Prostate gland (tissue), 2 donors: ENCODE results near the gene NLRP10. TPM values are rescaled to one million over a fixed set of nuclear protein-coding genes. Genes with fewer than 3 reads are reported as not detected.

ENCODE experiments used
- DNase-seq: peaks from one replicate; pipeline ENCODE4 v3.0.0-alpha.2; 2019; ENCODE audit warnings: low spot score
- H3K27ac ChIP-seq, 2 donors: fragments of 200-600 bp; sonication (generic); 2 replicates each; pipeline ENCODE4 v1.5.1; 2017 to 2019
- H3K27me3 ChIP-seq: fragments of 200-600 bp; sonication (generic); replicated peaks from 2 replicates; pipeline ENCODE4 v1.5.1; 2019; ENCODE audit not compliant: insufficient read depth
- H3K36me3 ChIP-seq, 2 donors: fragments of 200-600 bp; sonication (generic); 1 replicate in 1 of 2; 2 replicates in 1 of 2; pipeline versions ENCODE4 v1.5.1 to v1.8.1; 2017 to 2019
- H3K4me1 ChIP-seq: fragments of 200-600 bp; sonication (generic); replicated peaks from 2 replicates; pipeline ENCODE4 v1.5.1; 2019
- H3K4me3 ChIP-seq, 2 donors: fragments of 200-600 bp; sonication (generic); 2 replicates each; pipeline ENCODE4 v1.5.1; 2017 to 2019
- H3K9me3 ChIP-seq: fragments of 200-600 bp; sonication (generic); 2 replicates; pipeline ENCODE4 v1.5.1; 2017
- POLR2A ChIP-seq: fragments of 450-650 bp; IDR thresholded peaks from one replicate; pipeline ENCODE4 v1.6.1; 2016; ENCODE audit warnings: antibody characterized with exemption, mild to moderate bottlenecking
- POLR2AphosphoS5 ChIP-seq: sonication (generic); formaldehyde crosslinking; IDR thresholded peaks from one replicate; pipeline ENCODE4 v1.6.1; 2017; ENCODE audit warnings: antibody characterized with exemption
- WGBS: methylation state at CpG from one replicate; pipeline ENCODE4 v1.1.5; 2018; 5-methylcytosine and 5-hydroxymethylcytosine counted together
- intact Hi-C: fragments of 100-400 bp; cut with DNase I; formaldehyde crosslinking; loops from one replicate; pipeline ENCODE4 v1.14.2; 2022
- total RNA-seq, 2 donors: library from RNA; depleted of rRNA; stranded (reverse); fragments of >200 nt; gene quantifications; one replicate each; pipeline ENCODE4 v1.1.0, GENCODE V29; 2016
- TF ChIP-seq, protein P1 (sequence below), 4 experiments: fragments of 200-600 bp in 2 of 4; fragments of 450-650 bp in 2 of 4; sonication (generic) in 2 of 4; IDR thresholded peaks; 1 replicate in 3 of 4; 2 replicates in 1 of 4; pipeline ENCODE4 v1.5.1; 2016 to 2019; ENCODE audit warnings: antibody characterized with exemption in 4 of 4, mild to moderate bottlenecking in 2 of 4, moderate library complexity in 2 of 4

Gene NLRP10
- total RNA-seq, 2 donors from 2014 or later, result not detected

- Histone ChIP-seq H3K36me3 (no peaks in the 10 kb centered on the region), H3K4me1 (no peaks in the 10 kb centered on the region), H3K9me3 (no peaks in the 10 kb centered on the region), H3K27ac (no peak overlapping the region), H3K27me3 (no peaks in the 10 kb centered on the region), H3K4me3 (no peak overlapping the region)
- DNase-seq, result no peak
- WGBS, result 88% methylated on average over 2 of the region's 2 CpGs
- intact Hi-C loops, result no loop called here
- no peak for TF ChIP-seq POLR2A
- no peak for TF ChIP-seq POLR2AphosphoS5
- TF ChIP-seq, protein P1, sequence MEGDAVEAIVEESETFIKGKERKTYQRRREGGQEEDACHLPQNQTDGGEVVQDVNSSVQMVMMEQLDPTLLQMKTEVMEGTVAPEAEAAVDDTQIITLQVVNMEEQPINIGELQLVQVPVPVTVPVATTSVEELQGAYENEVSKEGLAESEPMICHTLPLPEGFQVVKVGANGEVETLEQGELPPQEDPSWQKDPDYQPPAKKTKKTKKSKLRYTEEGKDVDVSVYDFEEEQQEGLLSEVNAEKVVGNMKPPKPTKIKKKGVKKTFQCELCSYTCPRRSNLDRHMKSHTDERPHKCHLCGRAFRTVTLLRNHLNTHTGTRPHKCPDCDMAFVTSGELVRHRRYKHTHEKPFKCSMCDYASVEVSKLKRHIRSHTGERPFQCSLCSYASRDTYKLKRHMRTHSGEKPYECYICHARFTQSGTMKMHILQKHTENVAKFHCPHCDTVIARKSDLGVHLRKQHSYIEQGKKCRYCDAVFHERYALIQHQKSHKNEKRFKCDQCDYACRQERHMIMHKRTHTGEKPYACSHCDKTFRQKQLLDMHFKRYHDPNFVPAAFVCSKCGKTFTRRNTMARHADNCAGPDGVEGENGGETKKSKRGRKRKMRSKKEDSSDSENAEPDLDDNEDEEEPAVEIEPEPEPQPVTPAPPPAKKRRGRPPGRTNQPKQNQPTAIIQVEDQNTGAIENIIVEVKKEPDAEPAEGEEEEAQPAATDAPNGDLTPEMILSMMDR (IDR thresholded peaks at IDR 0.05), result no peak
Measured at GRCh38 chr11:7974668-7975067, 9.4 kb upstream of the NLRP10 start.

GRCh38 chr11:7973011-7973410 is 7.8 kb upstream of the NLRP10 start:
- Histone ChIP-seq H3K9me3 (no peaks in the 10 kb centered on the region), H3K27ac (no peak overlapping the region), H3K36me3 (no peaks in the 10 kb centered on the region), H3K4me1 (no peaks in the 10 kb centered on the region), H3K4me3 (no peak overlapping the region), H3K27me3 (no peaks in the 10 kb centered on the region)
- intact Hi-C loops, result no loop called here
- TF ChIP-seq POLR2AphosphoS5, result no peak
- TF ChIP-seq, protein P1 (IDR thresholded peaks at IDR 0.05), result no peak
- TF ChIP-seq POLR2A, result no peak
- 78% methylated on average over 5 of the region's 5 CpGs for WGBS
- no peak for DNase-seq

DNA sequence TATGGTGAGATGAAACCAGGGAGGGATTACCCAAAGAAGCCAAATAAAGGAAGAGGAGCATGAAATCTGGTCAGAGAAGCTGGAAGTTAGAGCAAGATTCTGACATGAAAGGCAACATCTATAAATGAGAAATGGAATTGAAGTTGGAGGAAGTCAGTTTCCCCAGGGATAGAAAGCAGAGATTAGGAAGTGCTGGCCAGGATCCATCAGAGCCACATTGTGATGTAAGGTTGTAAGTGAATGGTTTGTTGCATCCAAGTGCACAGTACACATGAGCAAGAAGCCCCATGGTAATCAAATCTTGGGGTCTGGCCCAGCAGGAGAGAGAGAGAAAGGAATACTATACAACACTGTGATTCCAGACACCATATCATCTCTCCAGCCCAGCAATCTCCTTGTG is 6.6 kb upstream of the NLRP10 start:
- Histone ChIP-seq H3K36me3 (no peaks in the 10 kb centered on the region), H3K27ac (no peak overlapping the region), H3K27me3 (no peaks in the 10 kb centered on the region), H3K4me1 (no peaks in the 10 kb centered on the region), H3K4me3 (no peak overlapping the region), H3K9me3 (no peaks in the 10 kb centered on the region)
- intact Hi-C loops, result no loop called here
- TF ChIP-seq POLR2A, result no peak
- TF ChIP-seq, protein P1 (IDR thresholded peaks at IDR 0.05), result no peak
- no peak for TF ChIP-seq POLR2AphosphoS5
- DNase-seq, result no peak

DNA sequence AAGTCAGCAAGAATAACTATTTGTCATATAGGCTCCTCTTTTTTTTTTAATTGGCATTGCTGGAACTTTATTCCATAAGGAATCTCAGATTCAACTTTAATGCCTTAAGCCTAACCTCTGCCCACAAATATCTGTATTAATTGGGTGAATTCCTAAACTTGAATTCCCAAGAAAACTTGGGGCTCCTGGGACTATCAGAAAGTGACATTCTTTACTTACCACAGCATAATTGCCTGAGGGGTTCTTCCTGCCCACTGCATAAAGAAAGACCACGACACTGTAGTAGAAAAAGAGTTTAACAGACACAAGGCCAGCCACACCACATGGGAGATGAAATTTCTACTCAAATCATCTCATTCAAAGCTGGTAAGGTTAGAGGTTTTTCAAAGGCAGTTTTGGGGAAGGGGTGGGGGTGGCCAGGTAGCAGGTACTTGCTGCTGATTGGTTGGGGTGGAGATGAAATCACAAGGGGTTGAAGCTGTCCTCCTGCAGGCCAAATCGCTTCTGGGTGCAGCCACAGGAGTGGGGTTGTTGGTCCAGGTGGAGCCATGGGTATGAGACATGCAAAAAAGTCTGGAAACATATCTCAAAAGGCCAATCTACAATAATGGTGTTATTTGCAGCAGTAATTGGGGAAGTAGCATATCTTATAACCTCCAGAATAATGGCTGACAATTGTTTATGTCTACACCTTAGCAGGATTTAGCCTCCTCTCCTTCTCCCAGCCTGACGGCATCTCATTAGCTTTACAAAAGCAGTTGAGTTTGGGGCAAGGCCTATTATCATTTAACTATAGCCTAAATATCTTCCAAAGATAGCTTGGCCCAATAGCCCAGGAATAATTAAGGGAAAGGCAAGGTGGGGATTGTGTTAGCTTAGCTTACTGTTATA is 4.8 kb upstream of the NLRP10 start:
- no peak for DNase-seq
- no peaks in the 10 kb centered on the region for H3K27me3 ChIP-seq
- H3K4me1 ChIP-seq, result no peaks in the 10 kb centered on the region
- TF ChIP-seq, protein P1 (IDR thresholded peaks at IDR 0.05), result no peak
- TF ChIP-seq POLR2AphosphoS5, result no peak
- no peak for TF ChIP-seq POLR2A
- no peak overlapping the region for H3K27ac ChIP-seq
- no peak overlapping the region for H3K4me3 ChIP-seq
- intact Hi-C loops, result no loop called here
- H3K36me3 ChIP-seq, result no peaks in the 10 kb centered on the region
- 56% methylated on average over 3 of the region's 3 CpGs for WGBS
- no peaks in the 10 kb centered on the region for H3K9me3 ChIP-seq

DNA sequence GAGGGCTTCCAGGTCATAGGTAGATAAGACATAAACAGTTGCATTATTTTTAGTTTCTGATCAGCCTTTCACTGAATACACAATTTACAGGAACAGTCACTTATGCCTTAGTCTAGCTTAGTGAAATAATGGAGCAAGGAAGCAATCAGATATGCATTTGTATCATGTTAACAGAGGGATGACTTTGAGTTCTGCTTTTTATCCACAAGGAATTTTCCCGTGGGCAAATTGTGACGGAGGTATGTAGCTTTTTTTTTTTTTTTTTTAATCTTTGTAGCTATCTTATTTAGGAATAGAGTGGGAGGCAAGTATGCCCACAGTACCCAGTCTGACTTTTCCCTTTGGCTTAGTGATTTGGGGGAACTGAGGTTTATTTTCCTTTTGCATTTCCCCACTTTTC is 3.4 kb upstream of the NLRP10 start:
- intact Hi-C loops, result no loop called here
- Histone ChIP-seq H3K27ac (no peak overlapping the region), H3K4me3 (no peak overlapping the region), H3K27me3 (no peaks in the 10 kb centered on the region), H3K4me1 (no peaks in the 10 kb centered on the region), H3K36me3 (no peaks in the 10 kb centered on the region), H3K9me3 (no peaks in the 10 kb centered on the region)
- 42% methylated on average over 2 of the region's 2 CpGs for WGBS
- TF ChIP-seq POLR2A (no peak), POLR2AphosphoS5 (no peak)
- TF ChIP-seq, protein P1 (IDR thresholded peaks at IDR 0.05), result no peak
- DNase-seq, result no peak
